Body of pancreas (tissue), 4 donors: Measurements from ENCODE around the gene TTC28.

Experiments
- CTCF ChIP-seq, 7 experiments: fragments of 450-650 bp in 4 of 7; fragments of 200-600 bp in 3 of 7; sonication (generic) in 3 of 7; IDR thresholded peaks; one replicate each; pipeline ENCODE4 v1.5.1; 2016 to 2019; ENCODE audit warnings: antibody characterized with exemption in 7 of 7
- POLR2A ChIP-seq, 3 donors: fragments of 450-650 bp; IDR thresholded peaks; one replicate each; pipeline ENCODE4 v1.6.1; 2016; ENCODE audit warnings: antibody characterized with exemption in 3 of 3, mild to moderate bottlenecking in 2 of 3

DNA sequence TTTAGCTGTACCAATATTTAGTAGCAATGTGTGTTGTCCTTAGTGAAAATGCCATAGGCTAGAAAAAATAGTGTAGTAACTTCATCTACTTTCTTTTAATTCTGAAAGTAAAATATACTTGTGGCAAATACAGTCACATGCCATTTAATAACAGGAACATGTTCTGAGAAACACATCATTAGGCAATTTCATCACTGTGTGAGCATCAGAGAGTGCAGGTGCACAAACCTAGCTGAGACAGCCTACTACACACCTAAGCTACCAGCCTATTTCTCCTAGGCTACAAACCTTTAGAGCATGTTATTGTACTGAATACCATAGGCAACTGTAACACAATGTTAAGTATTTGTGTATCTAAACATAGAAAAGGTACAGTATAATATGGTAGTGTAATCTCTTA is 633.5 kb downstream of the TTC28 start:
- no peak for TF ChIP-seq POLR2A (IDR thresholded peaks at IDR 0.05)
- TF ChIP-seq CTCF (IDR thresholded peaks at IDR 0.05) = no peak
